Measurements from ENCODE around the gene INCENP.

Gene INCENP

DNA sequence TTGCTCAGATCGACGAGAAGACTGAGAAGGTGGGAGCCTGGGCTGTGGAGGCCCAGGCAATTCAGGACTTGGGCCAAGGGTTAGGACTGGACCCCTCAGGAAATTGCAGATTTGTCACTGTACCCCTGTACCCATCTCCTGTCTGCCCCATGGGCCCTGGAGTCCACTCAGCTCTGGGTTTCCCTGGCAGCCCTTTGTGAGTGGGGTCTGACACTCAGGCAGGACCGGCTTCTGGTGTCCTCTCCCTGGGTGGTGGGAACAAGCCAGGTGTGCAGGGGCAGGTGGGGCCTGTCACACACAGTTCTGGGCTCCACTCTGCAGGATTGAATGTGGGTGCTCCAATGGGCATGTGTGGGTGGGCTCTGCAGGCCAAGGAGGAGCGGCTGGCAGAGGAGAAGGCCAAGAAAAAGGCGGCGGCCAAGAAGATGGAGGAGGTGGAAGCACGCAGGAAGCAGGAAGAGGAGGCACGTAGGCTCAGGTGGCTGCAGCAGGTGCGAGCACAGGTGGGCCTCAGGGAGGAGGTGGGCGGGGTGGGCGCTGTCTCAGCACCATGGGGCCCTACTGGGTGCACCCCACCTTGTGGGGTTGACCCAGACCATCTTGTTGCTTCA, 21.6 kb downstream of the INCENP start:
- Histone ChIP-seq H3K27me3 (ENCODE audit: control insufficient read depth in 1 of 2, insufficient read depth in 2 of 2, low read length in 2 of 2) (no peaks in the 10 kb centered on the region), H3K4me1 (ENCODE audit: insufficient read depth, low read length) (no peaks in the 10 kb centered on the region), H3K36me3 (ENCODE audit: insufficient read depth, low read length) (peaks cover 32% of the 10 kb centered on the region), H3K4me3 (ENCODE audit: low read depth in 1 of 2, low read length in 2 of 2) (no peak overlapping the region), H3K27ac (ENCODE audit: low read depth, low read length) (no peak overlapping the region), H3K9me3 (ENCODE audit: low read length) (no peaks in the 10 kb centered on the region), H3K9ac (ENCODE audit: low read length) (no peak overlapping the region)

DNA sequence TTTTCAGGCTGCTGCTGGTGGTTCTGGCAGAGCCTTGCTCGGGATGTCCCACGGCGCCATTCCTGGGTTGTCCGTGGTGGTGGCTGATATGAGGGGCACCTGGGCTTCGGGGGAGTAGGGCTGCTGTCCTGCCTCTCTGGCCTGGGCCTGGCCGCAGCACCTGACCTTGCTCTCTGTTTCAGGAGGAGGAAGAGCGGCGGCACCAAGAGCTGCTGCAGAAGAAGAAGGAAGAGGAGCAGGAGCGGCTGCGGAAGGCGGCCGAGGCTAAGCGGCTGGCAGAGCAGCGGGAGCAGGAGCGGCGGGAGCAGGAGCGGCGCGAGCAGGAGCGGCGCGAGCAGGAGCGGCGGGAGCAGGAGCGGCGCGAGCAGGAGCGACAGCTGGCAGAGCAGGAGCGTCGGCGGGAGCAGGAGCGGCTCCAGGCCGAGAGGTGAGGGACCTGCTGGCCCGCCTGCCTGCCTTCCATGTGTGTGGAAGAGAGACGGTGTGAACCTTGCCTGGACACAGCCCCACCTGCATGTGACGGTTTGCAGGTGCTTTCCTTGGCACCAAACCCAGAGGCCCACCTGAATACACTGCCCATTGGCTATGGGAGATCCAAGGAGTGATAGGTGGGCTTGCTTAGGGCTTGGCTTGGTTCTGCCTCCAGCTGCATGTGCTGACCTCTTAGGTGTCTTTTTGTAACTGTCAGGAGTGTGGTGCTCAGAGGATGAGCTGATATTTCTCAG, 22.8 kb downstream of the INCENP start:
- Histone ChIP-seq H3K4me1 (ENCODE audit: insufficient read depth, low read length) (no peaks in the 10 kb centered on the region), H3K27me3 (ENCODE audit: control insufficient read depth in 1 of 2, insufficient read depth in 2 of 2, low read length in 2 of 2) (no peaks in the 10 kb centered on the region), H3K27ac (ENCODE audit: low read depth, low read length) (no peak overlapping the region), H3K4me3 (ENCODE audit: low read depth in 1 of 2, low read length in 2 of 2) (no peak overlapping the region), H3K9ac (ENCODE audit: low read length) (no peak overlapping the region), H3K9me3 (ENCODE audit: low read length) (no peaks in the 10 kb centered on the region), H3K36me3 (ENCODE audit: insufficient read depth, low read length) (peaks cover 38% of the 10 kb centered on the region)

DNA sequence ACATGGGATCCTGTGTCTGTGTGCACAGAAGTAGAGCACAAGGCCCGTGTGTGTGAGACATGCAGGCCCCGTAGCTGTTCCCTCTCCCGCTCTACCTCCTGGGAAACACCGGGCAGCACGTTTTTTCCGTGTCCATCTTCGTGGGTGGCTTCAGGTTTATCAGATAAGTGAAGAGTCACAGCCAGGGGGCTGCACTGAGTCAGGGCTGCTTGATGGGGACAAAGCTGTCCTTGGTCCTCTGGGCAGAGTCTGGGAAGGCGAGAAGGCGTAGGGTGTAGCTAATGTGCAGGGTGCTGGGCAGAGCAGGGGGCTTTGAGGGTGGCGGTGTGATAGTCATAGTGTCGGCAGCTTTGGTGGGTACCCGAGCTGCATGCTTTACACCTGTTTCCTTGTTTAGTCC, 23.7 kb downstream of the INCENP start:
- H3K4me3 ChIP-seq (ENCODE audit: low read depth in 1 of 2, low read length in 2 of 2): no peak overlapping the region
- H3K36me3 ChIP-seq (ENCODE audit: insufficient read depth, low read length): peaks cover 35% of the 10 kb centered on the region
- H3K27ac ChIP-seq (ENCODE audit: low read depth, low read length): no peak overlapping the region
- H3K27me3 ChIP-seq (ENCODE audit: control insufficient read depth in 1 of 2, insufficient read depth in 2 of 2, low read length in 2 of 2): no peaks in the 10 kb centered on the region
- no peaks in the 10 kb centered on the region for H3K9me3 ChIP-seq (ENCODE audit: low read length)
- H3K4me1 ChIP-seq (ENCODE audit: insufficient read depth, low read length): no peaks in the 10 kb centered on the region
- no peak overlapping the region for H3K9ac ChIP-seq (ENCODE audit: low read length)

DNA sequence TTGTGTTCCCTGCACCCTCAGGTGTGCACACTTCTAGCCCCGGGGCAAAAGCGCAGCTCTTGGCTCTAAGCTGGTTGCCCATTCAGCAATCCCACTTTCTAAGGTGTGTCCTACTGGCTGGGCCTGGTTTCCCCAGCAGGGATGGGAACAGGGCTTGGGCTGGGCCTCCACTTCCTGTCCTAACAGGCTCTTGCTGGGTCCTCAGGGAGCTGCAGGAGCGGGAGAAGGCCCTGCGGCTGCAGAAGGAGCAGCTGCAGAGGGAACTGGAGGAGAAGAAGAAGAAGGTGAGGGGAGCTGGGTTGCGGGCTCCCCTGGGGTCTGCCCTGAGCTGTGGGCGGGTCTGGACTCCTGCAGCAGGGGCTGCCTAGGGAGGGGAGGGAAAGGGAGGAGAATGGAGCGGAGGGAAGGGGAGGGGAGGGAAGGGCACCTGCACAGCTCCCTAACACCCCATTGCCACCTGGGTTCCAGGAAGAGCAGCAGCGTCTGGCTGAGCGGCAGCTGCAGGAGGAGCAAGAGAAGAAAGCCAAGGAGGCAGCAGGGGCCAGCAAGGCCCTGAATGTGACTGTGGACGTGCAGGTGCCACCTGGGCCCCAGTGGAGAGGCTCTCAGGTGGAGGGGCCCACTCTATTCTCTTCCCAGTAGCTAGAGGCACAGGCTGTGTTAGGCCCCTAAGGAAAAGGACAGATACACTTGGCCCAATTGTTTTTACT, 24.6 kb downstream of the INCENP start:
- Histone ChIP-seq H3K36me3 (ENCODE audit: insufficient read depth, low read length) (peaks cover 40% of the 10 kb centered on the region), H3K4me1 (ENCODE audit: insufficient read depth, low read length) (no peaks in the 10 kb centered on the region), H3K9ac (ENCODE audit: low read length) (no peak overlapping the region), H3K4me3 (ENCODE audit: low read depth in 1 of 2, low read length in 2 of 2) (no peak overlapping the region), H3K27me3 (ENCODE audit: control insufficient read depth in 1 of 2, insufficient read depth in 2 of 2, low read length in 2 of 2) (no peaks in the 10 kb centered on the region), H3K9me3 (ENCODE audit: low read length) (no peaks in the 10 kb centered on the region), H3K27ac (ENCODE audit: low read depth, low read length) (no peak overlapping the region)

DNA sequence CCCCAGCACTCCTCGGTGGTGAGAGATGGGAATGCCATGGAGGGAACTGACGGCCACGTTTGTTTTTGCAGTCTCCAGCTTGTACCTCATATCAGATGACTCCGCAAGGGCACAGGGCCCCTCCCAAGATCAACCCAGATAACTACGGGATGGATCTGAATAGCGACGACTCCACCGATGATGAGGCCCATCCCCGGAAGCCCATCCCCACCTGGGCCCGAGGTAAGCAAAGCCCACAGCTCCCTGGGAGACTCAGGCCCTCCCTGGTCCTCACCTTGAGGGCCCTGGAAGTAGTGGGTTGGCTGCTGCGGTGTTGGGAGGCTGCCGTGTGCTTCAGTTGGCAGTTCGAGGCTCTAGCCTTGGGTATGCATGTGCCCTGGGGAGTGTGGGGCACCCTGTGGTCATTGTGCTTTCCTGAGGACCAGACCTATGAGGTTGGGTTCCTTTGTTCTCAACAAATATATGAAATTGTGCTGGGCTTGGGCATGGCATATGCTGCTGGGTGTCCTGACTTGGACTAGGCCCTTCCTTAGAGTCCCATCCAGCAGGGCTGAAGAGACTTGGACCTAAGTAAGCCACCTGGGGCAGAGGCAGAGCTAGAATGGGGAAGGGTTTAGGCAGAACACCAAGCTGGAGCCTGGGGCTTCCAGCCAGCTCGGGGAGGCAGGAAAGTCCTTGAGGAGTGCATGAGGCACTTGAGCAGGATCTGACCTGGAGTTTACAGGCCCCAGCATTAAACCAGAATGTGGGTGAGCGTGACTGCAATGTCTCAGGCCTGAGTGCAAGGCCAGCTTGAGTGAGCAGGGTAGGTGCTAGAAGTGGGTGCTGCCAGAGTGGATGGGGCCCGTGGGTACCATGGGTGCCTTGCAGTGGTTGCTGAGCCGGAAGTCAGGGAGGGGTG, 26.4 kb downstream of the INCENP start:
- H3K36me3 ChIP-seq (ENCODE audit: insufficient read depth, low read length): peaks cover 40% of the 10 kb centered on the region
- no peak overlapping the region for H3K4me3 ChIP-seq (ENCODE audit: low read depth in 1 of 2, low read length in 2 of 2)
- H3K27me3 ChIP-seq (ENCODE audit: control insufficient read depth in 1 of 2, insufficient read depth in 2 of 2, low read length in 2 of 2): no peaks in the 10 kb centered on the region
- H3K9ac ChIP-seq (ENCODE audit: low read length): no peak overlapping the region
- H3K9me3 ChIP-seq (ENCODE audit: low read length): no peaks in the 10 kb centered on the region
- H3K4me1 ChIP-seq (ENCODE audit: insufficient read depth, low read length): no peaks in the 10 kb centered on the region
- H3K27ac ChIP-seq (ENCODE audit: low read depth, low read length): no peak overlapping the region

DNA sequence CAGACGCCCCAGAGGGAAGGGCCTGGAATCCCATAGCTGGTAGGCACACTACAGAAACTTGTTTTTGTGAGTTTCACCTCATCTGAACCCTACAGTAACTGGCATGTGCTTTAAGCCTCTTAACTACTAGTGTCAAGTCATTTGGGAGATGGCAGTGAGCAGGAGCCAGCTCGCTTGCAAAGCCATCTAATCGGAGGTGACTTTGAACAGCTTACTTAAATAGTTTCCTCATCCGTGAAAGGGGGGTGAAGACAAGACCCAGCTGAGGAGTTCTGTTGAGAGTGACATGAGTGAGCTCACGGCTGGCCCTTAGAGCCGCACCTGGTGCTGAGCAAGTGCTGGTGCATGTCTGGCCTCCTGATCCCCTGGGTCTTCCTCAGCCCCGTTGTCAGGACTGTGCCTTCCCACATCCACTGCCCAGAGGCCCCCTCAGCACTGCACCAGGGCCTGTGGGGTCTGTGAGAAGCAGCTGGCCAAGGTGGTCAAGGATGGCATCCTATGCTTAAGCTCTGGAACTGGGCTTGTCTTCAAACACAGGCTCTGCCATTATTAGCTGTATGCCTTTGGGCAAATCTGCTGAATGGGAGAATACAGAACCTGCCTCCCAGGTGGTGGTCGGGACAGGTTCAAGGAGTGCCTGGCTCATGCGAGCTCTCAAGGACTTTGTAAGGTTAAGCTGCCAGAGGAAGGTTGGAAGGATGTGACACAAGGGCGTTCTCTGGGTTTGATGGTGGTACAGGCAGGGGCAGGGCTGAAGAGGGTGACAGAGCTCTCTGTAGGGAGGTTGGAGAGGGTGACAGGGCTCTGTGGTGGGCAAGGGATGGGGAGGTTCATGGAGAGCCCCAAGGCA, 27.3 kb downstream of the INCENP start:
- no peaks in the 10 kb centered on the region for H3K9me3 ChIP-seq (ENCODE audit: low read length)
- no peak overlapping the region for H3K9ac ChIP-seq (ENCODE audit: low read length)
- H3K4me1 ChIP-seq (ENCODE audit: insufficient read depth, low read length): no peaks in the 10 kb centered on the region
- H3K27me3 ChIP-seq (ENCODE audit: control insufficient read depth in 1 of 2, insufficient read depth in 2 of 2, low read length in 2 of 2): no peaks in the 10 kb centered on the region
- peaks cover 40% of the 10 kb centered on the region for H3K36me3 ChIP-seq (ENCODE audit: insufficient read depth, low read length)
- no peak overlapping the region for H3K4me3 ChIP-seq (ENCODE audit: low read depth in 1 of 2, low read length in 2 of 2)
- H3K27ac ChIP-seq (ENCODE audit: low read depth, low read length): no peak overlapping the region

DNA sequence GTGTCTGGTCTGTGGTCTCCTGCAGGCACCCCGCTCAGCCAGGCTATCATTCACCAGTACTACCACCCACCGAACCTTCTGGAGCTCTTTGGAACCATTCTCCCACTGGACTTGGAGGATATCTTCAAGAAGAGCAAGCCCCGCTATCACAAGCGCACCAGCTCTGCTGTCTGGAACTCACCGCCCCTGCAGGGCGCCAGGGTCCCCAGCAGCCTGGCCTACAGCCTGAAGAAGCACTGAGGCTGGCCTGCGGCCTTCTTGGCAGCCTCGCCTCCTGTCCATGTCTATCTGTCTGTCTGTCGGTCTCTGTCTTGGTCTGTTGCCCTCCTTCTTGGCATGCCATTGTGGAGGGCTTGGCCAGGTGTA, 27.9 kb downstream of the INCENP start:
- Histone ChIP-seq H3K36me3 (ENCODE audit: insufficient read depth, low read length) (peaks cover 40% of the 10 kb centered on the region), H3K4me3 (ENCODE audit: low read depth in 1 of 2, low read length in 2 of 2) (no peak overlapping the region), H3K9ac (ENCODE audit: low read length) (no peak overlapping the region)

DNA sequence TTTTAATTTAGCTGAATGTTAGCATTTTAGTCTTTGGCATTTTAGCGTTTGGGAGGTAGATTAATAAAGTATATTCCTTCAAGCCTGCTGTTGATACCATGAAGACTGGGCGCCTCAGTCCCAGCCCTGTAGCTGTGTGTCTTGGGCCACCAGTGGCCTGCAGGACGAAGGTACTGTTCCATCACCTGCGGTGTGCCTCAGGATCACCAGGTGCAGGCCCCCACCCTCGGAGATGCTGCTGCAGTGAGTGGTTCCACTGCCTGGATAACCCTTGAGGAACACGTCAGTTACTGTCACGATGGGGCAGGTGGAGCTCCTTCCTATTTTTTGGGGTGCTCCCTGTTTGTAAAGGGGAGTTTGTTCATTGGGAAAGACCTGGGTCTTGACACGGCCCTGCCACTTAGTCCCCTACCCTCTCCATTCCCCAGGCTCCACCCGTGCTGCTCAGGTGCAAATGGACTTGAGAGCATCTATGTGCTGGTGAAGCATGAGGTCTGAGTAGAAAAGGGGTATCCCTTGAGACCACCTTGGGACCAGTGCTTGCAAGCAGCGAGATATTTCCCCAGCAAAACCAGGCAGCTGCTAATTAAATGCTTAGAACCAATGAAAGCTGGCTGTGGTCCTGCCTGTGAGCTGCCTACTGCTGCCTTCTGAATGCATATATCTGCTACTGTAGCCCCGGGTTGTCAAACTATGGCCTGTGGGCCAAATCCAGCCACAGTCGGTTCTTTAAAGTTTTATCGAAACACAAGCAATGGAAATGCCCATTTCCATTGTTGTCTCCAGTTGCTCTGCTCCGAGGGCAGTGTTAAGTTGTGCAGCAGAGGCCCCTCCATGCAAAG, 28.7 kb downstream of the INCENP start:
- no peak overlapping the region for H3K27ac ChIP-seq (ENCODE audit: low read depth, low read length)

More for the DNA sequence above, 27.9 kb downstream of the INCENP start:
- Histone ChIP-seq H3K27ac (ENCODE audit: low read depth, low read length) (no peak overlapping the region), H3K4me1 (ENCODE audit: insufficient read depth, low read length) (no peaks in the 10 kb centered on the region), H3K27me3 (ENCODE audit: control insufficient read depth in 1 of 2, insufficient read depth in 2 of 2, low read length in 2 of 2) (no peaks in the 10 kb centered on the region), H3K9me3 (ENCODE audit: low read length) (no peaks in the 10 kb centered on the region)

DNA sequence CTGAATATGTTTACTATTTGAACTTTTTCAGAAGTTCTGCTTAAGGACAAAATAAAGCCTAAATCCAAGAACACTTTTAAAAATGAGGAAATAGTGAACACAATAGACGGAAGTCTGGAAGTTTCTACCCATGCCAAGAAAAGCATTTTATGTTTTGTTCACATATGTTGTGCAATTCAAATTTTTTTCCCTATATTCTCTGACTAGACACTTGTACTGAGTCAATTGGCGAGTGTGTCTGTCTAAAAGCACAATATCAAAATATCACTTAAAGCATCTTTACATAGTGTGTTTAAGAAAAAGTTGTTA, 29.2 kb downstream of the INCENP start:
- no peaks in the 10 kb centered on the region for H3K27me3 ChIP-seq (ENCODE audit: control insufficient read depth in 1 of 2, insufficient read depth in 2 of 2, low read length in 2 of 2)
- H3K36me3 ChIP-seq (ENCODE audit: insufficient read depth, low read length): peaks cover 29% of the 10 kb centered on the region
- H3K4me3 ChIP-seq (ENCODE audit: low read depth in 1 of 2, low read length in 2 of 2): no peak overlapping the region
- no peak overlapping the region for H3K9ac ChIP-seq (ENCODE audit: low read length)
- no peaks in the 10 kb centered on the region for H3K4me1 ChIP-seq (ENCODE audit: insufficient read depth, low read length)
- no peaks in the 10 kb centered on the region for H3K9me3 ChIP-seq (ENCODE audit: low read length)
- H3K27ac ChIP-seq (ENCODE audit: low read depth, low read length): no peak overlapping the region

More for the DNA sequence above, 28.7 kb downstream of the INCENP start:
- H3K4me3 ChIP-seq (ENCODE audit: low read depth in 1 of 2, low read length in 2 of 2): no peak overlapping the region
- no peaks in the 10 kb centered on the region for H3K27me3 ChIP-seq (ENCODE audit: control insufficient read depth in 1 of 2, insufficient read depth in 2 of 2, low read length in 2 of 2)
- H3K9ac ChIP-seq (ENCODE audit: low read length): no peak overlapping the region
- no peaks in the 10 kb centered on the region for H3K9me3 ChIP-seq (ENCODE audit: low read length)
- peaks cover 34% of the 10 kb centered on the region for H3K36me3 ChIP-seq (ENCODE audit: insufficient read depth, low read length)
- H3K4me1 ChIP-seq (ENCODE audit: insufficient read depth, low read length): no peaks in the 10 kb centered on the region

DNA sequence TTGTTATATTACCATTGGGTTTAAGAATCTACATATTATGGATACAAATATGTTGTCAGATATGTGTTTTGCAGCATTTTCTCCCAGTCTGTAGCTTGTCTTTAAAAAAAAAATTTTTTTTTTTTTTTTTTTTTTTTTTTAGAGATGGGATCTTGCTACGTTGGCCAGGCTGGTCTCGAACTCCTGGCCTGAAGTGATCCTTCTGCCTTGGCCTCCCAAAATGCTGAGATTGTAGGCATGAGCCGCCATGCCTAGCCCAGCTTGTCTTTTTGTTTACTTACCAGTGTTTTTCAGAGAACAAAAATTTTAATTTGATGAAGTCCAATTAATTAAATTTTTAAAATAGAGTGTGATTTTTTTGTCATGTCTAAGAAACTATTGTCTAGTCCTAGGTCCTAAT, 29.8 kb downstream of the INCENP start:
- H3K4me1 ChIP-seq (ENCODE audit: insufficient read depth, low read length): no peaks in the 10 kb centered on the region
- H3K27me3 ChIP-seq (ENCODE audit: control insufficient read depth in 1 of 2, insufficient read depth in 2 of 2, low read length in 2 of 2): no peaks in the 10 kb centered on the region
- H3K4me3 ChIP-seq (ENCODE audit: low read depth in 1 of 2, low read length in 2 of 2): no peak overlapping the region
- peaks cover 23% of the 10 kb centered on the region for H3K36me3 ChIP-seq (ENCODE audit: insufficient read depth, low read length)
- H3K9ac ChIP-seq (ENCODE audit: low read length): no peak overlapping the region
- H3K27ac ChIP-seq (ENCODE audit: low read depth, low read length): no peak overlapping the region
- H3K9me3 ChIP-seq (ENCODE audit: low read length): no peaks in the 10 kb centered on the region
